ENCODE data around the gene NHSL1.

DNA sequence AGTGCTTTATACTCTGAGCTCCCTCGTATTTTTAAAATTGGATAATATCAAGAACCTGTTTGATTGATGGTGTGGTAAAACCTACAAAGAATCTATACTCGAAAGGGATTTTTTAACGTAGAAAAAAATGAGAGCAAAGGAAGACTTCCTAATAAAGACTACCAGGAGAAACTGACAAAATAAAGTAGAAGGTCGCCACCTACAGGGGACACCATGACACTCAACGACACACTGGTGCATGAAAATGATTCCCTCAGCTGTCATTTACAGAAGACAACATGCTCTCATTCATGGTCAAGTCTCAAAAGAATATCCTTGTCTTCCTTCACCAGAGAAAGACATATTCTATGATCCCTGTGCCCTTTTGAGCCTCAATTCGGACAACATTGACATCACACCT, 10.1 kb upstream of the NHSL1 start:
- TF ChIP-seq, protein P1, sequence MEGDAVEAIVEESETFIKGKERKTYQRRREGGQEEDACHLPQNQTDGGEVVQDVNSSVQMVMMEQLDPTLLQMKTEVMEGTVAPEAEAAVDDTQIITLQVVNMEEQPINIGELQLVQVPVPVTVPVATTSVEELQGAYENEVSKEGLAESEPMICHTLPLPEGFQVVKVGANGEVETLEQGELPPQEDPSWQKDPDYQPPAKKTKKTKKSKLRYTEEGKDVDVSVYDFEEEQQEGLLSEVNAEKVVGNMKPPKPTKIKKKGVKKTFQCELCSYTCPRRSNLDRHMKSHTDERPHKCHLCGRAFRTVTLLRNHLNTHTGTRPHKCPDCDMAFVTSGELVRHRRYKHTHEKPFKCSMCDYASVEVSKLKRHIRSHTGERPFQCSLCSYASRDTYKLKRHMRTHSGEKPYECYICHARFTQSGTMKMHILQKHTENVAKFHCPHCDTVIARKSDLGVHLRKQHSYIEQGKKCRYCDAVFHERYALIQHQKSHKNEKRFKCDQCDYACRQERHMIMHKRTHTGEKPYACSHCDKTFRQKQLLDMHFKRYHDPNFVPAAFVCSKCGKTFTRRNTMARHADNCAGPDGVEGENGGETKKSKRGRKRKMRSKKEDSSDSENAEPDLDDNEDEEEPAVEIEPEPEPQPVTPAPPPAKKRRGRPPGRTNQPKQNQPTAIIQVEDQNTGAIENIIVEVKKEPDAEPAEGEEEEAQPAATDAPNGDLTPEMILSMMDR (conservative IDR thresholded peaks at IDR 0.05 in 1 of 2, IDR thresholded peaks at IDR 0.05 in 1 of 2; ENCODE audit: extremely low read depth in 1 of 2, insufficient read depth in 1 of 2, low read depth in 1 of 2, low read length in 2 of 2) = peak; percentile 64 to 68
- no peak for TF ChIP-seq EZH2 (IDR thresholded peaks at IDR 0.05; ENCODE audit: borderline replicate concordance, low read length)

All from mammary epithelial cell (primary cell).